H9 (cell line): Measurements from ENCODE around the gene DENND5A. TPM values are rescaled to one million over a fixed set of nuclear protein-coding genes. Genes with fewer than 3 reads are reported as not detected.

ENCODE experiments used
- DNase-seq: peaks from one replicate; pipeline ENCODE4 v3.0.0-alpha.2; 2017
- H2AFZ ChIP-seq: one replicate; pipeline ENCODE4 v1.6.1; 2013; ENCODE audit warnings: mild to moderate bottlenecking, low read length, control low read depth, moderate library complexity
- H2AK5ac ChIP-seq: 2 replicates; pipeline ENCODE4 v1.6.1; 2013; ENCODE audit warnings: low read length, control low read depth, mixed read lengths; ENCODE audit not compliant: insufficient read length
- H2BK120ac ChIP-seq: one replicate; pipeline ENCODE4 v1.6.1; 2013; ENCODE audit warnings: low read depth, mild to moderate bottlenecking, low read length, control low read depth, inconsistent platforms; ENCODE audit not compliant: poor library complexity, severe bottlenecking
- H2BK12ac ChIP-seq: 2 replicates; pipeline ENCODE4 v1.6.1; 2013; ENCODE audit warnings: low read length, control low read depth, mixed read lengths, low read depth; ENCODE audit not compliant: insufficient read length
- H2BK15ac ChIP-seq: 2 replicates; pipeline ENCODE4 v1.6.1; 2013; ENCODE audit warnings: low read depth, low read length, control low read depth
- H2BK20ac ChIP-seq: one replicate; pipeline ENCODE4 v1.6.1; 2013; ENCODE audit warnings: low read depth, mild to moderate bottlenecking, low read length, control low read depth, inconsistent platforms; ENCODE audit not compliant: poor library complexity, severe bottlenecking
- H2BK5ac ChIP-seq: 2 replicates; pipeline ENCODE4 v1.6.1; 2013; ENCODE audit warnings: low read length, control low read depth, mixed read lengths; ENCODE audit not compliant: insufficient read length
- H3K14ac ChIP-seq: 2 replicates; pipeline ENCODE4 v1.6.1; 2013; ENCODE audit warnings: low read length, control low read depth; ENCODE audit not compliant: insufficient read depth
- H3K18ac ChIP-seq: 2 replicates; pipeline ENCODE4 v1.6.1; 2013; ENCODE audit warnings: low read depth, mild to moderate bottlenecking, mixed read lengths, low read length, control low read depth; ENCODE audit not compliant: insufficient read length
- H3K23ac ChIP-seq: 2 replicates; pipeline ENCODE4 v1.6.1; 2013; ENCODE audit warnings: low read length, control low read depth, mixed read lengths, low read depth; ENCODE audit not compliant: insufficient read length
- H3K23me2 ChIP-seq: 2 replicates; pipeline ENCODE4 v1.6.1; 2013; ENCODE audit warnings: low read depth, mild to moderate bottlenecking, mixed read lengths, low read length, control low read depth; ENCODE audit not compliant: insufficient read length, poor library complexity, severe bottlenecking
- H3K27ac ChIP-seq: 2 replicates; pipeline ENCODE4 v1.5.1; 2013; ENCODE audit warnings: low read length, control low read depth, mixed read lengths, low read depth; ENCODE audit not compliant: insufficient read length
- H3K27me3 ChIP-seq: 2 replicates; pipeline ENCODE4 v1.6.1; 2013; ENCODE audit warnings: low read length, control low read depth, inconsistent platforms; ENCODE audit not compliant: insufficient read depth
- H3K4ac ChIP-seq: 2 replicates; pipeline ENCODE4 v1.6.1; 2013; ENCODE audit warnings: low read depth, mild to moderate bottlenecking, control low read depth, inconsistent platforms, low read length, moderate library complexity
- H3K4me1 ChIP-seq: 2 replicates; pipeline ENCODE4 v1.6.1; 2013; ENCODE audit warnings: low read length, control low read depth, inconsistent platforms; ENCODE audit not compliant: insufficient read depth
- H3K4me2 ChIP-seq: 2 replicates; pipeline ENCODE4 v1.6.1; 2013; ENCODE audit warnings: low read length, control low read depth, mixed read lengths; ENCODE audit not compliant: insufficient read length, insufficient read depth
- H3K56ac ChIP-seq: 2 replicates; pipeline ENCODE4 v1.6.1; 2013; ENCODE audit warnings: low read depth, mild to moderate bottlenecking, mixed read lengths, low read length, control low read depth; ENCODE audit not compliant: insufficient read length
- H3K79me1 ChIP-seq: 2 replicates; pipeline ENCODE4 v1.6.1; 2013; ENCODE audit warnings: low read depth, mild to moderate bottlenecking, moderate library complexity, low read length, control low read depth, inconsistent platforms; ENCODE audit not compliant: insufficient read depth, poor library complexity, severe bottlenecking
- H3K79me2 ChIP-seq: 2 replicates; pipeline ENCODE4 v1.6.1; 2013; ENCODE audit warnings: low read length, control low read depth, inconsistent platforms; ENCODE audit not compliant: insufficient read depth
- H3K9ac ChIP-seq: 2 replicates; pipeline ENCODE4 v1.6.1; 2013; ENCODE audit warnings: low read length, control low read depth, mixed read lengths; ENCODE audit not compliant: insufficient read length; ENCODE audit errors: extremely low read depth
- H3K9me3 ChIP-seq: one replicate; pipeline ENCODE4 v1.6.1; 2013; ENCODE audit warnings: low read depth, low read length, inconsistent platforms; ENCODE audit not compliant: control insufficient read depth
- H3T11ph ChIP-seq: one replicate; pipeline ENCODE4 v1.6.1; 2013; ENCODE audit warnings: mild to moderate bottlenecking, low read length, control low read depth, inconsistent platforms
- H4K20me1 ChIP-seq: one replicate; pipeline ENCODE4 v1.6.1; 2013; ENCODE audit not compliant: control insufficient read depth, insufficient read length, insufficient read depth
- H4K5ac ChIP-seq: 2 replicates; pipeline ENCODE4 v1.6.1; 2013; ENCODE audit warnings: low read depth, mild to moderate bottlenecking, mixed read lengths, low read length, control low read depth; ENCODE audit not compliant: insufficient read length
- H4K8ac ChIP-seq: replicated peaks from 2 replicates; pipeline ENCODE4 v1.6.1; 2013; ENCODE audit warnings: low read length, control low read depth, mixed read lengths, low read depth; ENCODE audit not compliant: insufficient read length
- H4K91ac ChIP-seq: 2 replicates; pipeline ENCODE4 v1.6.1; 2013; ENCODE audit warnings: low read depth, mild to moderate bottlenecking, moderate library complexity, mixed read lengths, low read length, control low read depth; ENCODE audit not compliant: insufficient read length
- H3K27ac Mint-ChIP-seq, 3 experiments: 2 replicates in 2 of 3; 3 replicates in 1 of 3; pipeline ENCODE4 v1.8.0; 2020 to 2021; ENCODE audit warnings: mixed read lengths in 3 of 3, mild to moderate bottlenecking in 1 of 3, moderate library complexity in 1 of 3
- H3K27me3 Mint-ChIP-seq: 2 replicates; pipeline ENCODE4 v1.8.0; 2021; ENCODE audit warnings: low read depth, mild to moderate bottlenecking, moderate library complexity, mixed read lengths
- H3K36me3 Mint-ChIP-seq, 3 experiments: 2 replicates in 2 of 3; 3 replicates in 1 of 3; pipeline ENCODE4 v1.8.0; 2020 to 2021; ENCODE audit warnings: low read depth in 3 of 3, mixed read lengths in 3 of 3; ENCODE audit not compliant: insufficient read depth in 1 of 3
- H3K4me1 Mint-ChIP-seq, 2 experiments: 2 replicates each; pipeline ENCODE4 v1.8.0; 2020; ENCODE audit warnings: mixed read lengths in 2 of 2
- H3K4me3 Mint-ChIP-seq, 2 experiments: 2 replicates in 1 of 2; 3 replicates in 1 of 2; pipeline ENCODE4 v1.8.0; 2020 to 2021; ENCODE audit warnings: mild to moderate bottlenecking in 2 of 2, mixed read lengths in 2 of 2, moderate library complexity in 1 of 2
- H3K9me3 Mint-ChIP-seq, 2 experiments: 2 replicates in 1 of 2; 3 replicates in 1 of 2; pipeline ENCODE4 v1.8.0; 2020; ENCODE audit warnings: mild to moderate bottlenecking in 2 of 2, mixed read lengths in 2 of 2, moderate library complexity in 1 of 2
- WGBS: extraction: QIAGEN DNeasy Blood & Tissue Kit; methylation state at CpG from one replicate; pipeline ENCODE4 v1.1.7; 2013; ENCODE audit warnings: missing lambda C conversion rate, low lambda C conversion rate, mixed read lengths; ENCODE audit not compliant: insufficient read length; ENCODE audit errors: extremely low coverage; 5-methylcytosine and 5-hydroxymethylcytosine counted together
- total RNA-seq: library from RNA; stranded (reverse); gene quantifications from 2 replicates; pipeline ENCODE4 v1.2.1, GENCODE V29; 2021
- TF ChIP-seq, protein P1 (sequence below): fragments of 200-600 bp; sonication (generic); conservative IDR thresholded peaks from 3 replicates; pipeline ENCODE4 v1.8.0; 2021; ENCODE audit warnings: antibody characterized with exemption, mild to moderate bottlenecking

Gene DENND5A
- total RNA-seq, 1 experiment from 2014 or later = 59.6 TPM

DNA sequence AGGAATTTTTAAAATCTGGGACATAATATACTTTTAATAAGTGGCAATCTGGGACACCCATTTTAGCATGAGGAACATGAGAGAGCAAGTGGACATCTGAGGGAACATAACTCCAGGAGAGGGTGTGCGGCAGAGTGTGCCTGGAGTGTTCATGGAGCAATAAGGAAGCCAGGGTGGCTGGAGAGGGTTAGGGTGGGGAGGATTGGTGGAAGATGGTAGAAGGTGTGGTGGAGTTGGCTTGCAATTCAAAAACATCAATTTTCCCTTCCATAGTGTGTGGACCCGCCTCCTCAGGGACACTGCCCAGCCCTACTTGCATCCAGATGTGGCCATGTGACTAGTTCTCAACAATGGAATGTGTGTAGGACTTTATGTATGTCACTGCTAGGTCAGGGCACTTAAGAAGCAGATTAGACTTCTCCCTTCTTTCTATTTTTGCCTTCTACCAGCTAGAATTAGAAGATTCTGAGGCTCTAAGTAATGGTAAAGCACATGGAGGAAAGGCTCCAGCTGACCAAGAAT, 4.4 kb upstream of the DENND5A start:
- Histone ChIP-seq H3K4ac (no peak overlapping the region), H2AFZ (no peak overlapping the region), H3K14ac (no peak overlapping the region), H3K56ac (no peak overlapping the region), H2BK120ac (no peak overlapping the region), H4K8ac (no peak overlapping the region), H3K9me3 (no peaks in the 10 kb centered on the region), H3K79me2 (peaks cover 1% of the 10 kb centered on the region; the same call in 1 of the 2 replicates), H4K91ac (no peak overlapping the region), H4K20me1 (no peaks in the 10 kb centered on the region), H3T11ph (no peak overlapping the region), H4K5ac (no peak overlapping the region), H2BK20ac (no peak overlapping the region), H3K23ac (no peak overlapping the region), H2BK5ac (no peak overlapping the region), H3K27me3 (no peaks in the 10 kb centered on the region), H2BK12ac (no peak overlapping the region), H2AK5ac (no peak overlapping the region), H3K9ac (no peak overlapping the region), H3K27ac (no peak overlapping the region), H2BK15ac (no peak overlapping the region), H3K79me1 (no peaks in the 10 kb centered on the region), H3K4me2 (no peak overlapping the region), H3K18ac (no peak overlapping the region), H3K4me1 (peaks cover 5% of the 10 kb centered on the region; the same call in 1 of the 2 replicates), H3K23me2 (peaks cover 7% of the 10 kb centered on the region)
- H3K27ac Mint-ChIP-seq = no peak overlapping the region; a peak in 1 of 7 replicates
- no peaks in the 10 kb centered on the region; a peak in 1 of 5 replicates for H3K9me3 Mint-ChIP-seq
- H3K27me3 Mint-ChIP-seq = no peaks in the 10 kb centered on the region; the same call in 1 of the 2 replicates
- H3K4me1 Mint-ChIP-seq = peaks cover 15 to 18% of the 10 kb centered on the region in 2 experiments
- TF ChIP-seq, protein P1, sequence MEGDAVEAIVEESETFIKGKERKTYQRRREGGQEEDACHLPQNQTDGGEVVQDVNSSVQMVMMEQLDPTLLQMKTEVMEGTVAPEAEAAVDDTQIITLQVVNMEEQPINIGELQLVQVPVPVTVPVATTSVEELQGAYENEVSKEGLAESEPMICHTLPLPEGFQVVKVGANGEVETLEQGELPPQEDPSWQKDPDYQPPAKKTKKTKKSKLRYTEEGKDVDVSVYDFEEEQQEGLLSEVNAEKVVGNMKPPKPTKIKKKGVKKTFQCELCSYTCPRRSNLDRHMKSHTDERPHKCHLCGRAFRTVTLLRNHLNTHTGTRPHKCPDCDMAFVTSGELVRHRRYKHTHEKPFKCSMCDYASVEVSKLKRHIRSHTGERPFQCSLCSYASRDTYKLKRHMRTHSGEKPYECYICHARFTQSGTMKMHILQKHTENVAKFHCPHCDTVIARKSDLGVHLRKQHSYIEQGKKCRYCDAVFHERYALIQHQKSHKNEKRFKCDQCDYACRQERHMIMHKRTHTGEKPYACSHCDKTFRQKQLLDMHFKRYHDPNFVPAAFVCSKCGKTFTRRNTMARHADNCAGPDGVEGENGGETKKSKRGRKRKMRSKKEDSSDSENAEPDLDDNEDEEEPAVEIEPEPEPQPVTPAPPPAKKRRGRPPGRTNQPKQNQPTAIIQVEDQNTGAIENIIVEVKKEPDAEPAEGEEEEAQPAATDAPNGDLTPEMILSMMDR = no peak
- no peaks in the 10 kb centered on the region for H3K36me3 Mint-ChIP-seq
- H3K4me3 Mint-ChIP-seq = no peak overlapping the region
- WGBS = no CpG with 5 or more reads among the region's 2 CpGs
- DNase-seq = no peak
